WERI-Rb-1 (cell line): ENCODE data around the gene COTL1.

Source experiments
- DNase-seq: peaks from one replicate; pipeline ENCODE4 v3.0.0-alpha.2; 2020
- H3K27ac ChIP-seq: fragments of 250-450 bp; sonication (Bioruptor Pico); 2 replicates; pipeline ENCODE4 v1.5.1; 2020; ENCODE audit warnings: mild to moderate bottlenecking, moderate library complexity
- H3K27me3 ChIP-seq: fragments of 250-450 bp; sonication (Bioruptor Pico); 2 replicates; pipeline ENCODE4 v1.5.1; 2021; ENCODE audit warnings: mild to moderate bottlenecking, low read depth, moderate library complexity; ENCODE audit not compliant: insufficient read depth, severe bottlenecking
- H3K36me3 ChIP-seq: fragments of 250-450 bp; sonication (Bioruptor Pico); 2 replicates; pipeline ENCODE4 v1.5.1; 2020; ENCODE audit warnings: mild to moderate bottlenecking, moderate library complexity
- H3K4me3 ChIP-seq: 2 replicates; pipeline ENCODE4 v1.5.1; 2011; ENCODE audit warnings: low read depth, mild to moderate bottlenecking, control low read depth, low read length
- H3K9me3 ChIP-seq: fragments of 250-450 bp; sonication (Bioruptor Pico); 2 replicates; pipeline ENCODE4 v1.5.1; 2021; ENCODE audit warnings: mild to moderate bottlenecking, moderate library complexity; ENCODE audit not compliant: severe bottlenecking
- TF ChIP-seq, protein P1 (sequence below): IDR thresholded peaks from 2 replicates; pipeline ENCODE4 v1.5.1; 2011; ENCODE audit warnings: low read depth, mild to moderate bottlenecking, control low read depth, inconsistent platforms, low read length

Gene COTL1

GRCh38 chr16:84577034-84577803, 40.7 kb downstream of the COTL1 start:
- Histone ChIP-seq H3K4me3 (no peak overlapping the region), H3K9me3 (no peaks in the 10 kb centered on the region), H3K27me3 (no peaks in the 10 kb centered on the region), H3K36me3 (no peaks in the 10 kb centered on the region), H3K27ac (no peak overlapping the region)
- TF ChIP-seq, protein P1, sequence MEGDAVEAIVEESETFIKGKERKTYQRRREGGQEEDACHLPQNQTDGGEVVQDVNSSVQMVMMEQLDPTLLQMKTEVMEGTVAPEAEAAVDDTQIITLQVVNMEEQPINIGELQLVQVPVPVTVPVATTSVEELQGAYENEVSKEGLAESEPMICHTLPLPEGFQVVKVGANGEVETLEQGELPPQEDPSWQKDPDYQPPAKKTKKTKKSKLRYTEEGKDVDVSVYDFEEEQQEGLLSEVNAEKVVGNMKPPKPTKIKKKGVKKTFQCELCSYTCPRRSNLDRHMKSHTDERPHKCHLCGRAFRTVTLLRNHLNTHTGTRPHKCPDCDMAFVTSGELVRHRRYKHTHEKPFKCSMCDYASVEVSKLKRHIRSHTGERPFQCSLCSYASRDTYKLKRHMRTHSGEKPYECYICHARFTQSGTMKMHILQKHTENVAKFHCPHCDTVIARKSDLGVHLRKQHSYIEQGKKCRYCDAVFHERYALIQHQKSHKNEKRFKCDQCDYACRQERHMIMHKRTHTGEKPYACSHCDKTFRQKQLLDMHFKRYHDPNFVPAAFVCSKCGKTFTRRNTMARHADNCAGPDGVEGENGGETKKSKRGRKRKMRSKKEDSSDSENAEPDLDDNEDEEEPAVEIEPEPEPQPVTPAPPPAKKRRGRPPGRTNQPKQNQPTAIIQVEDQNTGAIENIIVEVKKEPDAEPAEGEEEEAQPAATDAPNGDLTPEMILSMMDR = no peak
- DNase-seq = no peak

GRCh38 chr16:84575914-84576313, 42.0 kb downstream of the COTL1 start:
- no peaks in the 10 kb centered on the region for H3K36me3 ChIP-seq
- TF ChIP-seq, protein P1 = no peak
- H3K4me3 ChIP-seq = no peak overlapping the region
- no peaks in the 10 kb centered on the region for H3K9me3 ChIP-seq
- no peaks in the 10 kb centered on the region for H3K27me3 ChIP-seq
- no peak for DNase-seq
- H3K27ac ChIP-seq = no peak overlapping the region

DNA sequence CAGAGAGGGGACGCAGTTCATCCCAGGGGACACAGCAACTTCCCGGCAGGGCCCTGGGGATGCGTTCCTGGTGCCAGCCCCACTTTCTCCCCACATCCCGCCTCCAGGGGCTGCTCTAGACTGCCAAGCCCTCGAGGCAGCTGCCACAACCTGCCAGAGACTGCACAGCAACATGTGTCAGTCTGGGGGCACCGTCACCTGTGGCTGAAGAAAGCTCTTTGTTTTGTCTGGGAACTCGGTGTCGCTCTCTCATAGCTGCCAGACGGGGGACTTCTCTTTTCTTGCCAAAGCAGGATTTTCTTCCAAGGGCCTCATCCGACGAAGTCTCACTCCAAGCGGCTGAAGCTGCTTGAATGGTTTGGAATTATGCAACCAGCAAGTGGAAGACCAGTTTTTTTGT, 43.7 kb downstream of the COTL1 start:
- Histone ChIP-seq H3K36me3 (no peaks in the 10 kb centered on the region), H3K27ac (no peak overlapping the region)
- no peak for DNase-seq

GRCh38 chr16:84572096-84572495, 45.8 kb downstream of the COTL1 start:
- no peak overlapping the region for H3K27ac ChIP-seq
- DNase-seq = no peak
- no peaks in the 10 kb centered on the region for H3K9me3 ChIP-seq
- TF ChIP-seq, protein P1 = no peak
- no peaks in the 10 kb centered on the region for H3K36me3 ChIP-seq
- no peak overlapping the region for H3K4me3 ChIP-seq
- H3K27me3 ChIP-seq = no peaks in the 10 kb centered on the region

More for the DNA sequence above, 43.7 kb downstream of the COTL1 start:
- no peaks in the 10 kb centered on the region for H3K27me3 ChIP-seq
- TF ChIP-seq, protein P1 = no peak
- H3K4me3 ChIP-seq = no peak overlapping the region
- H3K9me3 ChIP-seq = no peaks in the 10 kb centered on the region

DNA sequence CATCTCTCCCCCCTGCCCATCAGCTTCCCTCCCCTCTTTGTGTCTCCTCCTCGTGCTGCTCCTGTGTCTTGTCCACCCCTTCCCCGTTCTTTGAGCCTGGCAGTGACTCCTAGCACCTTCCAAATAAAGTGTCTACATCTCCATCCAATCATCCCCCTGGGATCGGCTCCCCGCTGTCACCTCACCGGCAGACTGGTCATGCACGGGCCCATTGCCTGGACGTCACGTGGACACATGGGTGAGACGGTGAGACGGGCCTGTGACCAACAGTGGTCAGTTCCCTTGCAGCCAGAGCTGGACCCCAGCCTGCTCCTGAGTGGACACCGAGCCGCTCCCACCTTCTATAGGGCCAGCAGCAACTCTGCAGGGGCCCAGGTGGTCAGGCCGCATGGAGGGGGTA, 46.4 kb downstream of the COTL1 start:
- DNase-seq = no peak
- Histone ChIP-seq H3K4me3 (no peak overlapping the region), H3K9me3 (no peaks in the 10 kb centered on the region), H3K27me3 (no peaks in the 10 kb centered on the region), H3K27ac (no peak overlapping the region), H3K36me3 (no peaks in the 10 kb centered on the region)
- TF ChIP-seq, protein P1 = no peak
